ENCODE results near the gene MATCAP1. TPM values are rescaled to one million over a fixed set of nuclear protein-coding genes. Genes with fewer than 3 reads are reported as not detected.

Gene MATCAP1
- total and polyA plus RNA-seq, 2 of the 13 experiments (the other 11 are each of a cell fraction or from before 2014, with no cell fraction given): 11.2 to 24.5 TPM

DNA sequence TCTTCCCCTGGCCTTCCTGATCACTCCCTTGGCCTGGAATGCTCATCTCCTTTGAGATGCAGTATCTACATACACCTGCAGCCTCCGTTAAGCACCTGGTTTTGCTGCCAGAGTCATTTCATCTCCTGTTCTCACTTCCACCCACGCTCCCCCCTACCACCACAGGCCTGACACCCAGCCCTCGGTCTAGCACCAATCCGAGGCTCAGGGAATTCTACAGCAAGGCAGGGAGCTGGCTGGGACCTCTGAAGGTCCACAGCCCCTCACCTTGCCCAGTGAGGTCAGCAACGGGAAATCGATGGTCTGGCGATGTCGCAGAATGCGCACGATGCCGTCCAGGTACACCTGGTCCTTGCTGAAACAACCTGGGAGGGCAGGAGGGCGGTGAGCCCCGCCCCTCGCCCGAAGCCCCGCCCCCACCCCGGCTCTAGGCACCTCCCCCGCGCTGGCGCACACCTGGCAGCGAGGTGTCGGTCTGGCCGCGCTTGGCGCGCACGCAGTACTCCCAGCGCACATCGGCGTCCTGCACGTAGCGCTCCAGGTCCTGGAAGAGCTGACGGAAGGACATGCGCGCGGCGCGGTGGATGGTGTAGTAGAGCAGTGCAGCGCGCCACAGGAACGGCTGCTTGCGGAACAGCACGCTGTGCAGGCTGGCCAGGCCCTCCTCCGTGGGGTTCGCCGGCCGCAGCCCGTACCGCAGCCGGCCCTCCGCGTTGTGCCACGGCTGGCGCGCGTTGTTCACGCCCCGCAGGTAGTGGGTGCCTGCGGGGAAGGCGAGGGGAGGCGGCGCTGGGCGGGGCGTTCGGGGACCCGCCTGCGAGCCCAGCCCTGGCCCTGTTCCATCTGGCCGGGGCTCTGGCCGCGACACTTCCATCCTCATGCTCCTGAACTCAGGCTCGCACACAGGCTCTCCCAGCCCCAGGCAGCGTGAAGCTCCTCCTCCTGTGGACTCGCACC is 5.7 kb downstream of the MATCAP1 start (continued):
- TF ChIP-seq, protein P1, sequence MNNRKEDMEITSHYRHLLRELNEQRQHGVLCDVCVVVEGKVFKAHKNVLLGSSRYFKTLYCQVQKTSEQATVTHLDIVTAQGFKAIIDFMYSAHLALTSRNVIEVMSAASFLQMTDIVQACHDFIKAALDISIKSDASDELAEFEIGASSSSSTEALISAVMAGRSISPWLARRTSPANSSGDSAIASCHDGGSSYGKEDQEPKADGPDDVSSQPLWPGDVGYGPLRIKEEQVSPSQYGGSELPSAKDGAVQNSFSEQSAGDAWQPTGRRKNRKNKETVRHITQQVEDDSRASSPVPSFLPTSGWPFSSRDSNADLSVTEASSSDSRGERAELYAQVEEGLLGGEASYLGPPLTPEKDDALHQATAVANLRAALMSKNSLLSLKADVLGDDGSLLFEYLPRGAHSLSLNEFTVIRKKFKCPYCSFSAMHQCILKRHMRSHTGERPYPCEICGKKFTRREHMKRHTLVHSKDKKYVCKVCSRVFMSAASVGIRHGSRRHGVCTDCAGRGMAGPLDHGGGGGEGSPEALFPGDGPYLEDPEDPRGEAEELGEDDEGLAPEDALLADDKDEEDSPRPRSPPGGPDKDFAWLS (CRISPR knock-in tag; IDR thresholded peaks at IDR 0.05; ENCODE audit: borderline replicate concordance): 0 out of 2 replicates have a peak, but pooled peaks have one; percentile 40
- TF ChIP-seq, protein P2, sequence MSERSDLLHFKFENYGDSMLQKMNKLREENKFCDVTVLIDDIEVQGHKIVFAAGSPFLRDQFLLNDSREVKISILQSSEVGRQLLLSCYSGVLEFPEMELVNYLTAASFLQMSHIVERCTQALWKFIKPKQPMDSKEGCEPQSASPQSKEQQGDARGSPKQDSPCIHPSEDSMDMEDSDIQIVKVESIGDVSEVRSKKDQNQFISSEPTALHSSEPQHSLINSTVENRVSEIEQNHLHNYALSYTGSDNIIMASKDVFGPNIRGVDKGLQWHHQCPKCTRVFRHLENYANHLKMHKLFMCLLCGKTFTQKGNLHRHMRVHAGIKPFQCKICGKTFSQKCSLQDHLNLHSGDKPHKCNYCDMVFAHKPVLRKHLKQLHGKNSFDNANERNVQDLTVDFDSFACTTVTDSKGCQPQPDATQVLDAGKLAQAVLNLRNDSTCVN (CRISPR knock-in tag; IDR thresholded peaks at IDR 0.05; ENCODE audit: borderline replicate concordance): no peak; the same call in 1 of the 2 replicates
- no peak for TF ChIP-seq ZNF558 (CRISPR knock-in tag; IDR thresholded peaks at IDR 0.05; ENCODE audit: borderline replicate concordance)
- no peak for TF ChIP-seq CENPX (CRISPR knock-in tag; IDR thresholded peaks at IDR 0.05)
- TF ChIP-seq, protein P3, sequence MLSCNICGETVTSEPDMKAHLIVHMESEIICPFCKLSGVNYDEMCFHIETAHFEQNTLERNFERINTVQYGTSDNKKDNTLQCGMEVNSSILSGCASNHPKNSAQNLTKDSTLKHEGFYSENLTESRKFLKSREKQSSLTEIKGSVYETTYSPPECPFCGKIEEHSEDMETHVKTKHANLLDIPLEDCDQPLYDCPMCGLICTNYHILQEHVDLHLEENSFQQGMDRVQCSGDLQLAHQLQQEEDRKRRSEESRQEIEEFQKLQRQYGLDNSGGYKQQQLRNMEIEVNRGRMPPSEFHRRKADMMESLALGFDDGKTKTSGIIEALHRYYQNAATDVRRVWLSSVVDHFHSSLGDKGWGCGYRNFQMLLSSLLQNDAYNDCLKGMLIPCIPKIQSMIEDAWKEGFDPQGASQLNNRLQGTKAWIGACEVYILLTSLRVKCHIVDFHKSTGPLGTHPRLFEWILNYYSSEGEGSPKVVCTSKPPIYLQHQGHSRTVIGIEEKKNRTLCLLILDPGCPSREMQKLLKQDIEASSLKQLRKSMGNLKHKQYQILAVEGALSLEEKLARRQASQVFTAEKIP (CRISPR knock-in tag; IDR thresholded peaks at IDR 0.05; ENCODE audit: borderline replicate concordance): no peak
- no peak for TF ChIP-seq ARNT (IDR thresholded peaks at IDR 0.05)
- no peak for TF ChIP-seq RBM39 (IDR thresholded peaks at IDR 0.05; ENCODE audit: low read depth, low read length, poor library complexity, severe bottlenecking)
- TF ChIP-seq, protein P4, sequence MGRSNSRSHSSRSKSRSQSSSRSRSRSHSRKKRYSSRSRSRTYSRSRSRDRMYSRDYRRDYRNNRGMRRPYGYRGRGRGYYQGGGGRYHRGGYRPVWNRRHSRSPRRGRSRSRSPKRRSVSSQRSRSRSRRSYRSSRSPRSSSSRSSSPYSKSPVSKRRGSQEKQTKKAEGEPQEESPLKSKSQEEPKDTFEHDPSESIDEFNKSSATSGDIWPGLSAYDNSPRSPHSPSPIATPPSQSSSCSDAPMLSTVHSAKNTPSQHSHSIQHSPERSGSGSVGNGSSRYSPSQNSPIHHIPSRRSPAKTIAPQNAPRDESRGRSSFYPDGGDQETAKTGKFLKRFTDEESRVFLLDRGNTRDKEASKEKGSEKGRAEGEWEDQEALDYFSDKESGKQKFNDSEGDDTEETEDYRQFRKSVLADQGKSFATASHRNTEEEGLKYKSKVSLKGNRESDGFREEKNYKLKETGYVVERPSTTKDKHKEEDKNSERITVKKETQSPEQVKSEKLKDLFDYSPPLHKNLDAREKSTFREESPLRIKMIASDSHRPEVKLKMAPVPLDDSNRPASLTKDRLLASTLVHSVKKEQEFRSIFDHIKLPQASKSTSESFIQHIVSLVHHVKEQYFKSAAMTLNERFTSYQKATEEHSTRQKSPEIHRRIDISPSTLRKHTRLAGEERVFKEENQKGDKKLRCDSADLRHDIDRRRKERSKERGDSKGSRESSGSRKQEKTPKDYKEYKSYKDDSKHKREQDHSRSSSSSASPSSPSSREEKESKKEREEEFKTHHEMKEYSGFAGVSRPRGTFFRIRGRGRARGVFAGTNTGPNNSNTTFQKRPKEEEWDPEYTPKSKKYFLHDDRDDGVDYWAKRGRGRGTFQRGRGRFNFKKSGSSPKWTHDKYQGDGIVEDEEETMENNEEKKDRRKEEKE (IDR thresholded peaks at IDR 0.05): no peak
- TF ChIP-seq PAWR (CRISPR knock-in tag; IDR thresholded peaks at IDR 0.05; ENCODE audit: borderline replicate concordance): no peak
- TF ChIP-seq, protein P5, sequence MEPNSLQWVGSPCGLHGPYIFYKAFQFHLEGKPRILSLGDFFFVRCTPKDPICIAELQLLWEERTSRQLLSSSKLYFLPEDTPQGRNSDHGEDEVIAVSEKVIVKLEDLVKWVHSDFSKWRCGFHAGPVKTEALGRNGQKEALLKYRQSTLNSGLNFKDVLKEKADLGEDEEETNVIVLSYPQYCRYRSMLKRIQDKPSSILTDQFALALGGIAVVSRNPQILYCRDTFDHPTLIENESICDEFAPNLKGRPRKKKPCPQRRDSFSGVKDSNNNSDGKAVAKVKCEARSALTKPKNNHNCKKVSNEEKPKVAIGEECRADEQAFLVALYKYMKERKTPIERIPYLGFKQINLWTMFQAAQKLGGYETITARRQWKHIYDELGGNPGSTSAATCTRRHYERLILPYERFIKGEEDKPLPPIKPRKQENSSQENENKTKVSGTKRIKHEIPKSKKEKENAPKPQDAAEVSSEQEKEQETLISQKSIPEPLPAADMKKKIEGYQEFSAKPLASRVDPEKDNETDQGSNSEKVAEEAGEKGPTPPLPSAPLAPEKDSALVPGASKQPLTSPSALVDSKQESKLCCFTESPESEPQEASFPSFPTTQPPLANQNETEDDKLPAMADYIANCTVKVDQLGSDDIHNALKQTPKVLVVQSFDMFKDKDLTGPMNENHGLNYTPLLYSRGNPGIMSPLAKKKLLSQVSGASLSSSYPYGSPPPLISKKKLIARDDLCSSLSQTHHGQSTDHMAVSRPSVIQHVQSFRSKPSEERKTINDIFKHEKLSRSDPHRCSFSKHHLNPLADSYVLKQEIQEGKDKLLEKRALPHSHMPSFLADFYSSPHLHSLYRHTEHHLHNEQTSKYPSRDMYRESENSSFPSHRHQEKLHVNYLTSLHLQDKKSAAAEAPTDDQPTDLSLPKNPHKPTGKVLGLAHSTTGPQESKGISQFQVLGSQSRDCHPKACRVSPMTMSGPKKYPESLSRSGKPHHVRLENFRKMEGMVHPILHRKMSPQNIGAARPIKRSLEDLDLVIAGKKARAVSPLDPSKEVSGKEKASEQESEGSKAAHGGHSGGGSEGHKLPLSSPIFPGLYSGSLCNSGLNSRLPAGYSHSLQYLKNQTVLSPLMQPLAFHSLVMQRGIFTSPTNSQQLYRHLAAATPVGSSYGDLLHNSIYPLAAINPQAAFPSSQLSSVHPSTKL (CRISPR knock-in tag; IDR thresholded peaks at IDR 0.05): 0 out of 2 replicates have a peak, but pooled peaks have one; percentile 8
- no peak for TF ChIP-seq RBM22 (optimal IDR thresholded peaks at IDR 0.05; ENCODE audit: low read length)
- 0 out of 2 replicates have a peak, but pooled peaks have one; percentile 25 for TF ChIP-seq ZNF350 (CRISPR knock-in tag; IDR thresholded peaks at IDR 0.05; ENCODE audit: borderline replicate concordance, low read depth)
- peak; percentile 84; the same call in 1 of the 2 replicates for TF ChIP-seq ZSCAN31 (CRISPR knock-in tag; IDR thresholded peaks at IDR 0.05; ENCODE audit: low read depth)
- peak; percentile 81; the same call in 1 of the 2 replicates for TF ChIP-seq NFKB2 (CRISPR knock-in tag; IDR thresholded peaks at IDR 0.05; ENCODE audit: borderline replicate concordance)
- TF ChIP-seq XBP1 (CRISPR knock-in tag; IDR thresholded peaks at IDR 0.05): no peak

All from HepG2 (cell line).